GM19372 (cell line): ENCODE results near the gene PRR5L.
A peak's percentile ranks its signal among the peaks of the same experiment; 100 is the strongest.

Source experiments
- ATAC-seq: cut with Tn5 transposase; IDR thresholded peaks from one replicate; pipeline ENCODE4 v1.9.1; 2021; ENCODE audit warnings: mild to moderate bottlenecking, low read depth, moderate library complexity; ENCODE audit not compliant: unreplicated experiment

Gene PRR5L

GRCh38 chr11:36278531-36279282 lies 17.4 kb upstream of the PRR5L start:
- ATAC-seq: no peak

GRCh38 chr11:36280531-36280930 lies 15.6 kb upstream of the PRR5L start:
- ATAC-seq: no peak

DNA sequence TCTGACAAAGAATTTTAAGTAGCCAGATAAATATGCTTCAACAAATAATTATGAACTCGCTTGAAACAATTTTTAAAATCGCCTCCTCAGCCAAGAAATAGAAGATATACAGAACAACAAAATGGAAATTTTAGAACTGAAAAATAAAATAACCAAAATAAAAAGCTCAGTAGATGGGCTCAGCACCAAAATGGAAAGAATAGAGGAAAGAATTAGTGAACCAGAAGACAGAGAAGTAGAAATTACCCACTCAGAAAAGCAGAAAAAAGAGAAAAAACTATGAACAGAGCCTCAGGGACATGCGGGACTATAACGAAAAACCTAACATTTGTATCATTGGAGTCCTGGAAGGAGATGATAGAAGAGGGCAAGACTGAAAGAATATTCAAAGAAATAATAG lies 14.2 kb upstream of the PRR5L start:
- no peak for ATAC-seq

DNA sequence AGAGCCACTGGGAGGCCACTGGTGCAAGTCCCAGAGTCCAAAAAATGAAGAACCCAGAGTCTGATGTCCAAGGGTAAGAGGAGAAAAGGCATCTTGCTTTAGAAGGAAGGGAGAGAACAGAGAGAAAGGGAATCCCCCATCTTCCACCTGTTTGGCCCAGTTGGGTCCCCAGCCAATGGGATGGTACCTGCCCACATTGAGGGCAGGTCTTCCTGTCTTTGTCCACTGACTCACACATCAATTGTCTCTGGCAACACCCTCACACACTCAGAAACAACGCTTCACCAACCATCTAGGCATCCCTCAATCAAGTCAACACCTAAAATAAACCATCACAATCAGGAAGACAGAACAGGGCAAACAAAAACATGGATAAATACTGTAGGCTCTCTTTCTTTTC lies 13.2 kb upstream of the PRR5L start:
- ATAC-seq: no peak

DNA sequence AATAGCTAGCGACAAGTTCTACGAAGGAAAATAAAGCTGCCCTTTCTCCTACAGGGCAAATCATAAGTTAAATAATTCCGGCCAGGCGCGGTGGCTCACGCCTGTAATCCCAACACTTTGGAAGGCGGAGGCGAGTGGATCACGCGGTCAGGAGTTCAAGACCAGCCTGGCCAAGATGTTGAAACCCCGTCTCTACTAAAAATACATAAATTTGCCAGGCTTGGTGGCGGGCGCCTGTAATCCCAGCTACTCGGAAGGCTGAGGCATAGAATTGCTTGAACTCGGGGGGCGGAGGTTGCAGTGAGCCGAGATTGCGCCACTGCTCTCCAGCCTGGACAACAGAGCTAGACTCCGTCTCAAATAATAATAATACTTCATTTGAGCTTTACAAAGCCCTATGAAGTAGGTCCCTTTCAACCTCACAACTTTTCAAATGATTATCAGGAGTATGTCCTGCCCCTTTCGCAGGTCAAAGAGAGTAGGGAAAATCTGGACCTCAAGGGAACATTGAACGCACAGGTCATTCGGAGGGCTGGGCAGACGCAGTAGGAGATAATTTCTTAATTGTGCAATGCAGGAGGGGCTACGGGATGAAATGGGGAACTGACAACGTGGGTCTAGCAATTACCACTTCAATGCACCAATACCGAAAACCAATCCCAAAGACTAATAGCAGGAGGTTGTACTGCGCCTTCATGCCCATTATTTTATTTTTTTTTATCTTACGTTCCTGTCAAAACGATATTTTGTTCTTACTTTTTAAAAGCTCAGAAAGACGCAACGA lies 7.5 kb upstream of the PRR5L start:
- ATAC-seq: no peak

- peak; percentile 100 for ATAC-seq
Measured at GRCh38 chr11:36289226-36289852, 6.7 kb upstream of the PRR5L start, which contains the start of gene COMMD9. COMMD9 (minus strand) TSS chr11:36289424; CDS start chr11:36289412, 12 bp downstream.

DNA sequence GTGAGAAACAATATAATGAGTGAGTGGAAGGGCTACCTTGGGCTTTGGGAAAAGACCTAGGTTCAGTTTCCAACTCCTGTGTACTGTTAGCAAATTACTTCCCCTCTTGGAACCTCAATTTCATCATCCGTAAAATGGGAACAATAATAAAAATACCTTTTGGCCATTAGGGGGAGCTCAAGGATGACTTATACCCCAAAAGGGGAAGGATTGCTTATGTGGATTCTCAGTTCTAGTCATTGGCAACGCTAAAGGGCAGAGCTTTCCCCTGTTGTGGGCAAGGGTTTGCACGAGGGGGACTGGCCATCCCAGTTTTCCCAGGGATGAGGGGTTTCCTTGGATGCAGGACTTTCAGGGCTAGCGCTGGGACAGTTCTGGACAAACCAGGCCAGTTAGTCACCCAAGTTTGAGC lies 3.8 kb upstream of the PRR5L start:
- ATAC-seq: peak; percentile 37

DNA sequence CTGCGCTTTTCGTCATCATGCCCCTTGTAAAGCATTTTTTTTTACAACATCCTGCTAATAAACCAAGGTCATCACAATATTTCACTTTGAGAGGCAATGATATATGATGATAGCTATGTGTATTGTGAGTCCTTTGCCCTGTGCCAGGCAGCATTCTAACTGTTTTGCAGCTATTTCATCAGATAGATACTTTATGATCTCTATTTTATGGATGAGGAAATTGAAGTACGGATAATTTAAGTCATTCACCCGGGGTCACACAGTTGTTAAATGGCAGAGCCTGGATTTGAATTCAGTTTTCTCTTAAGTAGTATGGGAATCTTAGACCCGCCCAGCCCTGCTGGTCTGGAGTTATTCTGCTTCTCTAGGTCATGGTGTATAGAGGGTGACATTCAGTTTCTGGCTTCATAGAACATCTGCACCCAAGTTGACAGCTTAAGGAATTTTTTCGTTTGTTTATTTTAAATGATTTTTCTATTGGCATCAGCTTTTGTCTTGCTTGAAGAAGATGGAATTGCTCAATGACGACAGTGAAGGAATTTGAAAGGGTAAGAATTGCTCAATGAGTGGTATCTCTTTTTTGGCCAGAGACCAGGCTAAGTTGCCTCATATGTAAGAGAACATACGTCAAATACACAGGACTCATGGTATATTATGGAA lies 926 bp downstream of the PRR5L start:
- ATAC-seq: no peak

DNA sequence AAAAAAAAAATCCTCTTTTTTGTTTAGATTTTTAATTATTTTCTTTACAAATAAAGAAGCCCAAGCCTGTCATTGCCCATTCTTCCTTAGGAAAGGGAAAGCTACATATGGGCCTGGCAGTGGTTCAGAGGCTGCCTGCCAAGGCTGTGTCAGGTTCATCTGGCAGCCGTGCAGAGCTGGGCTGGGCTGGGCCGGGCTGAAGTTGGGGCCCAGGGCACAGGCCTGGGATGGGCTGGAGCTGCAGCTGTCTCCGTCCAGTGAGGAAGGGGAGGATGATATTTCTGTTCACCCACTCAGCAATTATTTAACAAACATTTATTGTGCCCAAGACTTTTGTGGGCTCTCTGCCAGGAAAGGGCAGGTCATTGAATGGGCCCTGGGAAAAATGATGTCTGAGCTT lies 4.6 kb downstream of the PRR5L start:
- ATAC-seq: no peak

GRCh38 chr11:36304351-36304750 lies 8.3 kb downstream of the PRR5L start:
- no peak for ATAC-seq

- no peak for ATAC-seq
Measured at GRCh38 chr11:36305047-36305446, 9.0 kb downstream of the PRR5L start.

DNA sequence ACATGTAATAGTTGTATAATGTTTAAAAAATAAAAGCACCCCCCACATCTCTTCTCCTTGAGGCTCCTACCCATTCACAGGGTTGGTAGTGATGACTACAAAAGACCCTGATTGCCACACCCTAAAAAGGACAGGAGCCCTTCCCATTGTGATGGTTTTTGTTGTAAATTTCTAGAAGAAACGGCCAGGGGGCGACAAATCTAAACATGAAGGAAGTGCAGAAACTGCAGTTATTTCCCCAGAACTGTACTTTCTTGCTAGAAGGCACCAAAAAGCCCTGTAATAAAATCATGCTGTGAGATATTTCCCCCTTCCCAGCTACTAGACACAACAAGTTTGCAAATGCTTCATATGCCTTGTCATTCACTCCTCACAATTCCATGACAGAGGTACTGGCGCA lies 10.8 kb downstream of the PRR5L start:
- no peak for ATAC-seq

GRCh38 chr11:36308577-36308976 lies 12.5 kb downstream of the PRR5L start:
- ATAC-seq: no peak

DNA sequence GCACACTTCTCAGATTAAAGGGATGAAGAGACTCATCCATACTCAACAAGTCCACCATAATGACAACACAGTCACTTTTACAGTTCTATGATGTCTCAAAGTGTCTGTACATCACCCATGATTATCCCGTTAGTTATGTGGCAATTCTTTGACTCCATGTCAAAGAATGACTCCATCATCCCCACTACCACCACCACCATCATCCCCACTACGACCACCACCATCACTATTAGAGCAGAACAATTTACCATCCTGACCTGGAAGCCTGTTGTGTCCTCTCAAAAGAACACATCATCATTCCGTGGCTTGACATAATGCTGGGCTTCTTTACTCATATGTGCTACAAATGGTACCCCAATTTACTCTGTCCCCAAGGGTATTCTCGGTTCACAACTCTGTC lies 13.7 kb downstream of the PRR5L start:
- ATAC-seq: no peak

- no peak for ATAC-seq
Measured at GRCh38 chr11:36311926-36312595, 16.0 kb downstream of the PRR5L start.

GRCh38 chr11:36312611-36313472 lies 16.8 kb downstream of the PRR5L start:
- ATAC-seq: no peak

GRCh38 chr11:36313750-36314433 lies 17.8 kb downstream of the PRR5L start:
- no peak for ATAC-seq

GRCh38 chr11:36314434-36314767 lies 18.3 kb downstream of the PRR5L start:
- no peak for ATAC-seq

DNA sequence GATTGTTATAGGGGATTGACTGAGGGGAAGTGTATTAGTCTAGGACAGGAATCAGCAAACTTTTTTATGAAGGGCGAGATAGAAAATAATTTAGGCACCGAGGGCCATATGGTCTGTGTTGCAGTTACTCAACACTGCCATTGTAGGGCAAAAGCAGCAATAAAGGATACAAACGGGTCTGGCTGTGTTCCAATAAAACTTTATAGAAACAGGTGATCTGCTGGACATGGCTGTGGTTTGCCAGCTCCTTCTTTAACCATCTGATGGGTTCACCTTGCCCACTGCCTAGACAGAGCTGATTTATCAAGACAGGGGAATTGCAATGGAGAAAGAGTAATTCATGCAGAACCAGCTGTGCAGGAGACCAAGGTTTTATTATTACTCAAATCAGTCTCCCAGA lies 20.0 kb downstream of the PRR5L start:
- ATAC-seq: no peak
